Activated CD8-positive, alpha-beta memory T cell treated with anti-CD3 and anti-CD28 coated beads, Interleukin-2, amount 10 ng/mL, durations not matched to agents 7 days and 5 days (primary cell): ENCODE data around the gene EFCC1. TPM values are rescaled to one million over a fixed set of nuclear protein-coding genes. Genes with fewer than 3 reads are reported as not detected.

Experiments used
- ATAC-seq: fragments of 150-1000 bp; cut with Tn5 transposase; one replicate; pipeline ENCODE4 v1.10.0; 2021; ENCODE audit warnings: moderate library complexity
- CTCF ChIA-PET: fragments of 350-600 bp; sonication (Branson Sonifier 250); formaldehyde crosslinking; loops from one replicate; lab custom pipeline; 2021; ENCODE audit warnings: antibody characterized with exemption; lab: Charles Lee
- DNase-seq: peaks from one replicate; pipeline ENCODE4 v3.0.0-alpha.2; 2020
- H3K27ac Mint-ChIP-seq: one replicate; pipeline ENCODE4 v1.8.0; 2021; ENCODE audit warnings: mild to moderate bottlenecking, mixed read lengths
- H3K27me3 Mint-ChIP-seq: one replicate; pipeline ENCODE4 v1.8.0; 2021; ENCODE audit warnings: mixed read lengths
- H3K36me3 Mint-ChIP-seq: one replicate; pipeline ENCODE4 v1.8.0; 2021; ENCODE audit warnings: mild to moderate bottlenecking, mixed read lengths
- H3K4me1 Mint-ChIP-seq: one replicate; pipeline ENCODE4 v1.8.0; 2021; ENCODE audit warnings: mixed read lengths
- H3K4me3 Mint-ChIP-seq: one replicate; pipeline ENCODE4 v1.8.0; 2021; ENCODE audit warnings: mild to moderate bottlenecking, moderate library complexity, mixed read lengths
- H3K9me3 Mint-ChIP-seq: one replicate; pipeline ENCODE4 v1.8.0; 2022; ENCODE audit warnings: low read depth, mixed read lengths
- total RNA-seq, 2 experiments: library from RNA; stranded (reverse); gene quantifications; one replicate each; pipeline ENCODE4 v1.2.3, GENCODE V29; 2021

Gene EFCC1
- total RNA-seq, 2 experiments from 2014 or later, result 0.09 to 0.12 TPM

DNA sequence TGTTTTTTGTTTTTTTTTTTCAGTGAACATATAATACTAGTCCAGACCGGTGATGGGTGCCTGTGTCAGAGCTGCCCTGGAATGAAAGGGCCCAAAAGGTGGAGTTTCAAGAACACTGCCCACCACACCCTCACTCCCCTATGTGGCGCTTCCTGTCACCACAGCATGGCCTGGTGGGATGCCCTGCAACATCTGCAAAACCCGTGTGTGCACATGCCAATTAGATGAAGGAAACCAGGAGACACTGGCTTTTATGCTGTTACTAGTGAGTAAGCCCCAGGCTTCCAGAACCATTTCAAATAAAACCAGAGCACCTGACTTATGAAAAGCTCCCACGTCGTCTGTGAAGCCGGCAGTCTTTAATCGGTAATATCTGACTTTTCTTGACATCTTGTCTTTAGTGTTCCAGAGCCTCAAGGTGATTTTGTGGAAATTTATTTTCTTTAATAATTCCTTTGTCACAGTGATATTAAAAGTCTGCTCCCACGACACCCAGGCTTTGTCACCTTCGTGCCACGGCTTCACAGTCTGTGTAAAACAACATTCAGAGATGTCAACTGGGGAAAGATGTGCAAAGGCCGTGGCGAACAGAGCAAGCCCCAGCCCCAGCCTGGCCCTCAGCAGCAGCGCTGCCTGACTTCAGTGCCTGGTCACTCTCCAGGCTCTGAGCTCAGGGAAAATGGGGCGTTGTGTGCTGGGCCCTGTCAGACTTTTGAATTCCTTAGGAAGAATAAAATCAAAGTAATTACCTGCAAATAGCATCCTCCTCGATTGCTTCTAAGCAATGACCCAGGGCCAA, 13.6 kb upstream of the EFCC1 start:
- ATAC-seq, result no peak
- no peak overlapping the region for H3K27ac Mint-ChIP-seq
- H3K4me1 Mint-ChIP-seq, result no peaks in the 10 kb centered on the region
- CTCF ChIA-PET, result interaction anchor here (1.3 to 2.0 kb wide), 2 partner anchors 17 kb away, joined by 5 to 7 read pairs; no protein-coding TSS in a partner anchor
- no peaks in the 10 kb centered on the region for H3K36me3 Mint-ChIP-seq
- no peak overlapping the region for H3K4me3 Mint-ChIP-seq
- DNase-seq, result no peak
- no peaks in the 10 kb centered on the region for H3K27me3 Mint-ChIP-seq
- H3K9me3 Mint-ChIP-seq, result no peaks in the 10 kb centered on the region

DNA sequence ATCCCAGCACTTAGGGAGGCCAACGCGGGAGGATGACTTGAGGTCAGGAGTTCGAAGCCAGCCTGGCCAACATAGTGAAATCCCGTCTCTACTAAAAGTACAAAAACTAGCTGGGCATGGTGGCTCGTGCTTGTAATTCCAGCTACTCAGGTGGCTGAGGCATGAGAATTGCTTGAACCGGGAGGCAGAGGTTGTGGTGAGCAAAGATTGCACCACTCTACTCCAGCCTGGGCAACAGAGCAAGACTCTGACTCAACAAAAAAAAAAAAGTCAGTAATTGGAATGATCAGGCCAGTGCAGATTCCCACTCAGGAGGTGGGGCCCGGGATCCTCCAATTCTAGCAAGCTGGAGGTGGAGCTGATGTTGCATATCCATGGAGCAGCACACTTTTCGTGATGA, 12.8 kb upstream of the EFCC1 start:
- CTCF ChIA-PET, result interaction anchor here (1.3 kb wide), 1 partner anchor 18 kb away, joined by 7 read pairs; no protein-coding TSS in a partner anchor
- no peak for ATAC-seq
- DNase-seq, result no peak
- H3K27ac Mint-ChIP-seq, result no peak overlapping the region
- peaks cover 2% of the 10 kb centered on the region for H3K27me3 Mint-ChIP-seq
- no peaks in the 10 kb centered on the region for H3K9me3 Mint-ChIP-seq
- H3K36me3 Mint-ChIP-seq, result no peaks in the 10 kb centered on the region
- peaks cover 1% of the 10 kb centered on the region for H3K4me1 Mint-ChIP-seq
- H3K4me3 Mint-ChIP-seq, result no peak overlapping the region

DNA sequence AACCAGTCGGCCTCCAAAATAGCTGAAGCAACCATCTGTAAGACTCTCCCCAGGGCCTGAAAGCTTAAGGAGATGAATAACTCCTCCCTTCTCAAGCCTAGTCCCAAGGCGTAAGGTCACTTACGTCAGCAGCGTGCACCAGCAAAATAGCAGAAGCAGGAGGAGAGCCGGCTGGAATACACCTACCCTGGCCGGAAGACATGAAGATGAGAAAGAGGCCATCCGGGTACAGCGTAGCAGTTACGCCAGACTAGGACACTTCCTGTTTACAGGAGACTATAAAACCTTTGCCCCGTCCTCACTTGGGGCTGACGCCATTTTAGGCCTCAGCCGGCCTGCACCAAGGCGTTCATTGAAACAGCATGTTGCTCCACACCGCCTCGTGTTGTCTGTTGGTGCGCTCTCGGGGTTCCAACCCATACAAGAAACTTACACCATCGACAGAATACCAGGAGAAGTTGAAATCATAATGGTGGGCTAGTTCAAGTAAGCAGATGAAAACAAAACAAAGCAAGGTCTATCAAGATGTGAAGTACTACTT, 9.7 kb upstream of the EFCC1 start:
- ATAC-seq (no peak), DNase-seq (no peak)
- CTCF ChIA-PET, result no interaction called here
- Mint-ChIP-seq H3K27me3 (peaks cover 2% of the 10 kb centered on the region), H3K36me3 (no peaks in the 10 kb centered on the region), H3K9me3 (no peaks in the 10 kb centered on the region), H3K4me1 (peaks cover 14% of the 10 kb centered on the region), H3K27ac (no peak overlapping the region), H3K4me3 (no peak overlapping the region)

DNA sequence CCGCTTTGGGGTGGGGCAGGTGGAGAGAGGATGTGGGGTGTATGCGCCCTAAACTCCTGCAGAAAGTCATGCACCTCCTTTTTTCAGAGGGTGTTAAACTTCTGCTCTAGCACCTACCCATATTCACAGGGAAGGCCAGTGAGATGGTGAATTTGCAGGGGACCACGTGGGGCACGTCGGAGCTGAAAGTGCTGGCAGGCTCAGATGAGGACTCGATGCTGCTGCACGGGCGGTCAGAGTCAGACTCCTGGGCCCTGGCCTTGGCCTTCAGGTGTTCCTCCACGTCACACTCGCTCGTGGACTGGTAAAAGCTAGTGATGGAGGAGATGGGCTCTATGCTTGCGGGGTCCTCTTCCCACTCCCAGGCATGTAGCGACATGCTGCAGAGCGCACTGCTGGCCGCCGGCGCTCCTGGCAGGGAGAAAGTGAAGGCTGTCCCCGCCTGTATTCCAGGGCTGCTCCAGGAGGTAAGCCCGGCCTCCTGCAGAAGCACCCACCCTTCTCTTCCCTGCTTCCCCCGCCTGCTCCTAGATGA, 8.1 kb upstream of the EFCC1 start:
- ATAC-seq (no peak), DNase-seq (no peak)
- Mint-ChIP-seq H3K36me3 (no peaks in the 10 kb centered on the region), H3K9me3 (no peaks in the 10 kb centered on the region), H3K27ac (no peak overlapping the region), H3K4me3 (no peak overlapping the region), H3K27me3 (peaks cover 12% of the 10 kb centered on the region), H3K4me1 (peaks cover 14% of the 10 kb centered on the region)
- CTCF ChIA-PET, result interaction anchor here (0.9 to 1.7 kb wide), 5 partner anchors 22 to 59 kb away, joined by 3 to 12 read pairs (median 4); no protein-coding TSS in a partner anchor

DNA sequence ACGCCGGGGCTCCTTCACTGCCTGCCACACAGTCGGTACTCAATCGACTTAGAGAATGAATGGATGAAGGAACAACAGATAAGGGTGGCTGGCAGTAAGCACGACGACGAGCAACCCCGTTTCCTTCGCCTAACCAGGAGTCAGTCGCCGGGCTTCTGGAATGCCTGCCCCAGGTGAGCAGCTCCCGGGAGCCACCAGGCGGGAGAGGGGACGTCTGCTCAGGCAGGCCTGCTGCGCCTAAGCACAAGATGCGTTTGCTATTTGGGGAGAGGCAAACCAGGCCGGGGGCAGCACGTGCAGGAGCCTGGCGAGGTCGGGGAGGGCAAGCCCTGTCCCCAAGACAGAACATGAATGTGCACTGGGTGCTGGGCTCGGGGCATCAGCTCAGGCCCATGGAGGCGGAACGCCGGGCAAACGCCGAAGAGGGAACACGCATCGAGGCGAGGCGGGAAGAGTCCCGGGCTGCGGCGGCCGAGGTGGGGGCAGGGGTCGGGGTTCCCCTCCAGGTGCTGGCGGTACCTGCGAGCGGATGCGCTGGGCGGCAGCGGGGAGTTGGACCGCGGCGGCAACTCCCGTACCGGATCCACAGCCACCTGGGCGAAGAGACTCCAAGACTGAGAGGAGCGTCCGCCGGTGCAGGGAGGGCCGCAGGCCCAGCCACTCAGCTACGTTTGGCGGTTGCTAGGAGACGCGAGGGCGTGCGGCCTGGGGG, 7.5 kb upstream of the EFCC1 start, which contains the start of gene CFAP92:
TSS of gene CFAP92 (minus strand) at position 616 of the 712 bp plus-strand sequence. CDS start 772 bp downstream, outside the sequence.
- peak; percentile 94 for DNase-seq
- CTCF ChIA-PET, result interaction anchor here (0.8 to 1.7 kb wide), 8 partner anchors 15 to 60 kb away, joined by 3 to 12 read pairs (median 3); no protein-coding TSS in a partner anchor

DNA sequence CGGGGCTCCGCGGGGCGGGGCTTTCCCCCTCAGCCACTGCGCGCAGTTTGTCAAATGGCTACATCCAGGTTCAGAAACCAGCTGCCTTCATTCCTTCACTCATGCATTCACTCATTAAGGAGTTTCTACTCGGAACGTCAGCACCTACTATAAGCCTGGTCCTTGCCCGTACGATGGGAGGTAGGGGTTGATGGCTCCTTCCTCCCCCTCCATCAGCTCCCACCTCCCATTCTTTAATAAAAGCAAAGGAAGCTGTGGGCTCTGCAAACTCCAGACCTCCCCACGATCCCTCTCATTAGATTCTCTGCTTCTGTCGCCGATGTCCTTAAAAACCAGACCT, 7.0 kb upstream of the EFCC1 start:
- Mint-ChIP-seq H3K36me3 (no peaks in the 10 kb centered on the region), H3K4me1 (peaks cover 14% of the 10 kb centered on the region), H3K9me3 (no peaks in the 10 kb centered on the region), H3K4me3 (peak overlapping the region; percentile 40), H3K27me3 (peaks cover 24% of the 10 kb centered on the region), H3K27ac (peak overlapping the region; percentile 34)
- CTCF ChIA-PET, result interaction anchor here (0.8 to 1.7 kb wide), 8 partner anchors 15 to 252 kb away, joined by 3 to 12 read pairs (median 3); no protein-coding TSS in a partner anchor
- ATAC-seq, result no peak
- no peak for DNase-seq

More for the DNA sequence above, 7.5 kb upstream of the EFCC1 start, which contains the start of gene CFAP92:
- ATAC-seq, result peak; percentile 100
- Mint-ChIP-seq H3K36me3 (no peaks in the 10 kb centered on the region), H3K27me3 (peaks cover 18% of the 10 kb centered on the region), H3K4me1 (peaks cover 14% of the 10 kb centered on the region), H3K9me3 (no peaks in the 10 kb centered on the region), H3K27ac (peak within 1 kb of the TSS; percentile 44), H3K4me3 (peak within 1 kb of the TSS; percentile 40)

DNA sequence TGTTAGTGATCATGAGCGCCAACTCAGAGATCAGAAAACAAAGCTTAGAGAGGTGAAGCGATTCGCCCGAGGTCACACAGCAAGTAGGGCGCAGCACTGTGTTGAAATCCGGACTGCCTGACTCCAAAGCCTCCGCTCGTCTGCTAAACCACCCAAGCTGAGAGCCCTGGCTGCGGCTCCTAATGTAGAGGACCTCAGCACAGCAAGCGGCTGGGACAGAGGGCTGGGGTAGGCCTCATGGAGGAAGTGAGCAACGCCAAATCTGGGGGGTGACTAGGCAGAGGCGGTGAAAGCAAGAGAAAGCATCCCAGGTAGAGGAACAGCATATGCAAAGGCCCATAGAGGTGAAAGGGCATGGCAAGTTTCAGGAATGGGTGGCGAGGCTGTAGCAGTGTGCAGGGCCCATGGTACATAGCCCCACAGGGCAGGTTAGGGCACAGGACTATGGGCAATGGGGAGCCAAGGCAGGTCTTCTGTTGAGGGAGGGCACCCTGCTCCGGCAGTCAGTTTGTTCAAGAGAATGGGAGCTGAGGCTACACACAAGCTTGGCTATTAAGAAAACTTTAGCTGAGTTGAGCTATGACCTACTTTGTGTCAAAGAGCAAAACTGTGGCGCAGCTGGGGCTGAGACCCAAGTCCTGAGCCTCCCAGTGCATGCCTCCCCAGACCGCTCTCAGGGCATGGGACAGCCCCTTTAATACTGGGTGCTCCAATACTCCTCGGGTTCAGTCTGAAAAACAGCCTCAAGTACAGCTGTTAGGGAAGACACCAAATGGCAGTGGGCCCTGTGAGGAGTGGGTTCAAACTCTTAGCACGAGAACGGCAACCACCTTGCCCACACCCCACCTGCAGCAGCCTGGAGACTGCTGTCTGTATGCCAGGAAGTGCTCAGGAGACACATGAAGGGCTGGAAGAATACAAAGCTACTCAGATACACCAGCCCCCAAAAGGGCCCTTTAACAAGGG, 6.2 kb upstream of the EFCC1 start:
- Mint-ChIP-seq H3K36me3 (no peaks in the 10 kb centered on the region), H3K4me1 (peaks cover 14% of the 10 kb centered on the region), H3K9me3 (no peaks in the 10 kb centered on the region), H3K27me3 (peaks cover 28% of the 10 kb centered on the region), H3K27ac (no peak overlapping the region), H3K4me3 (peak overlapping the region; percentile 40)
- DNase-seq (no peak), ATAC-seq (no peak)
- CTCF ChIA-PET, result interaction anchor here (0.8 to 2.7 kb wide), 8 partner anchors 14 to 252 kb away, joined by 3 to 12 read pairs (median 4); no protein-coding TSS in a partner anchor

DNA sequence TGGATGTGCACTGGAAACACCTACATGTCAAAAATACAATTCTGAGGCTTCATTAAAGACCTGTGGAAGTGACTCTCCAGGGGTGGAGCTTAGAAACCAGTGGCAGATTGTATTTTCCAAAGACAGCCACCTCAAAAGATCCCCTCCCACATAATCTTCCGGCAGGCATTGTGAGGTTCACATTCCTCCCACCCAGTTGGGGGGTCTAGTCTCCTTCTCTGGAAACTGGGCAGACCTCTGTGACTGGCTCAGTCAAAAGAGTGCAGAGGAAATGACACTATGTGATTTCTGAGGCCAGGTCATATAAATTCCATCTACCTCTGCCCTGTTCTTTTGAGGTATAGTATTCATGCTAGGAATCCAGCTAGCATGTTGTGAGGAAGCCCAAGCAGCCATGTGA, 5.4 kb upstream of the EFCC1 start:
- no peak for ATAC-seq
- no peak for DNase-seq
- Mint-ChIP-seq H3K27me3 (peaks cover 37% of the 10 kb centered on the region), H3K4me3 (no peak overlapping the region), H3K9me3 (no peaks in the 10 kb centered on the region), H3K4me1 (peaks cover 17% of the 10 kb centered on the region), H3K36me3 (no peaks in the 10 kb centered on the region), H3K27ac (no peak overlapping the region)
- CTCF ChIA-PET, result interaction anchor here (1.2 to 2.7 kb wide), 2 partner anchors 21 to 26 kb away, joined by 3 to 9 read pairs; no protein-coding TSS in a partner anchor

DNA sequence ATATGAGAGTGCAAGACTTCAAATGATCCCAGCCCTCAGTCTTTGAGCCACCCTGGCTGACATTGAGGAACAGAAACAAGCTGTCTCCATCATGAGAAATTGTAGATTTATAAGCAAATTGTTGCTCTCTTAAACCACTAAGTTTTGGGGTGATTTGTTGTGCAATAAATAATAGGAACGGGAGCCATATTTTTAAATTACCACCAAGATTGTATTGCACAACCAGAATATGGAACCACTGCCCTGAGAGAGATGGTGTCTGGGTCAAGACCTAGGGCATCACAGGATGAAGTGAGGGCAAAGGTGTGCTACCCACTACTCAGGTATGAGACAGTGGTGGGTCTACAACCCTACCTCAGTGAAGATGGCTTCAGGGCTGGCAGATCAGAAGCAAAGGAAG, 4.9 kb upstream of the EFCC1 start:
- Mint-ChIP-seq H3K4me1 (peaks cover 17% of the 10 kb centered on the region), H3K4me3 (no peak overlapping the region), H3K36me3 (no peaks in the 10 kb centered on the region), H3K27ac (no peak overlapping the region), H3K9me3 (no peaks in the 10 kb centered on the region), H3K27me3 (peaks cover 41% of the 10 kb centered on the region)
- ATAC-seq, result no peak
- DNase-seq, result no peak
- CTCF ChIA-PET, result interaction anchor here (1.2 to 2.7 kb wide), 2 partner anchors 21 to 26 kb away, joined by 3 to 9 read pairs; no protein-coding TSS in a partner anchor

DNA sequence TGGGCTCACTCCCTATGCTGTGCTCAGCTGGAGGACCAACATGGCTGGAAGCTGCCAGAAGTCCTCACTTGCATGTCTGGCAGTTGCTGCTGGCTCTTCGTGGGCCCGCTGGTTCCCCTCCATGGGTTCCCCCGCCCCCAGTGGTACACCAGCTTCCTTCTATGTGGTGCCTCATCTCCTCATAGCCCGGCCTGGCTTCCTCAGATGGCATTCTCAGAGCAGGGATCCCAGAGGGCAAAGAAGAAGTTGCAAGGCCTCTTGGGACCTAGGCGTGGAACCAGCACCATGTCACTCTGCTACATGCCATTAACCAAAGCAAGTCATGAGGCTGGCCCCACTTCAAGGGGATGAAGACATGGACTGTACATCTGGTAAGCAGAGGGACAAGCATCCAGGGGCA, 4.4 kb upstream of the EFCC1 start:
- DNase-seq, result no peak
- ATAC-seq, result no peak
- peaks cover 41% of the 10 kb centered on the region for H3K27me3 Mint-ChIP-seq
- CTCF ChIA-PET, result interaction anchor here (1.2 to 2.7 kb wide), 2 partner anchors 20 to 27 kb away, joined by 3 to 9 read pairs; no protein-coding TSS in a partner anchor
- peaks cover 17% of the 10 kb centered on the region for H3K4me1 Mint-ChIP-seq
- H3K4me3 Mint-ChIP-seq, result no peak overlapping the region
- no peaks in the 10 kb centered on the region for H3K9me3 Mint-ChIP-seq
- H3K36me3 Mint-ChIP-seq, result no peaks in the 10 kb centered on the region
- no peak overlapping the region for H3K27ac Mint-ChIP-seq

DNA sequence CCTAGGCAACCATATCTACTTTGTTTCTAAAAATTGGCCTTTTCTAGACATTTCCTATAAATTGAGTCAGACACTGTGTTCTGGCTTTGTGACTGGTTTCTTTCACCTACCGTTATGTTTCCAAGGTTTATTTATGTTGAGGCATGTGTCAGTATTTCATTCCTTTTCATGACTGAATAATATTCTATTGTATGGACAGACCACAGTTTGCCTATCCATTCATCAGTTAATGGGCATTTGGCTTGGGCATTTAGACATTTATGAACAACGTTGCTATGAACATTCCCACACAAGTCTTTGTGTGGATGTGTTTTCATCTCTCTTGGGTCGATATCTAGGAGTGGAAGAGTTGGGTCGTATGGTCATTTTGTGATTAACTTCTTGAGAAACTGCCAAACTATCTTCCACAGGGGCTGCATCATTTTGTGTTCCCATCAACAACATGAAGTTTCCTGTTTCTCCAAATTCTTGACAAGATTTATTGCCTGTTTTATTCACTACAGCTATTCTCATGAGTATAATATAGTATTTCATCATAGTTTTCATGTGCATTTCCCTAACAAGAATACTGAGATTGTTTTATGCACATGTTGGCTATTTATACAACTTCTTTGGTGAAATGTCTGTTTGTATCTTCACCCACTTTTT, 3.5 kb upstream of the EFCC1 start:
- H3K4me3 Mint-ChIP-seq, result no peak overlapping the region
- H3K4me1 Mint-ChIP-seq, result peaks cover 23% of the 10 kb centered on the region
- peaks cover 47% of the 10 kb centered on the region for H3K27me3 Mint-ChIP-seq
- H3K27ac Mint-ChIP-seq, result no peak overlapping the region
- no peak for DNase-seq
- no peaks in the 10 kb centered on the region for H3K36me3 Mint-ChIP-seq
- ATAC-seq, result no peak
- no peaks in the 10 kb centered on the region for H3K9me3 Mint-ChIP-seq
- CTCF ChIA-PET, result interaction anchor here (1.0 to 2.7 kb wide), 4 partner anchors 16 to 29 kb away, joined by 3 to 9 read pairs (median 4); no protein-coding TSS in a partner anchor
